HepG2 (cell line): ENCODE results near the gene HMCN1.

ENCODE experiments used
- BHLHE40 ChIP-seq: IDR thresholded peaks from 2 replicates; pipeline ENCODE4 v1.6.1; 2011; ENCODE audit warnings: low read length, improper control_type of control experiment
- HES4 ChIP-seq: sonication (generic); formaldehyde crosslinking; IDR thresholded peaks from 2 replicates; pipeline ENCODE4 v1.9.0; 2021; ENCODE audit warnings: mild to moderate bottlenecking, missing genetic modification reagents, borderline replicate concordance
- KLF6 ChIP-seq: IDR thresholded peaks from 2 replicates; pipeline ENCODE4 v1.8.0; 2016; ENCODE audit warnings: missing biosample characterization, missing genetic modification reagents
- NFYB ChIP-seq: sonication (generic); formaldehyde crosslinking; IDR thresholded peaks from 2 replicates; pipeline ENCODE4 v1.4.0; 2020; ENCODE audit warnings: missing genetic modification reagents
- NR2F1 ChIP-seq, 2 experiments: fragments of 450-650 bp in 1 of 2; formaldehyde crosslinking in 1 of 2; IDR thresholded peaks; 2 replicates each; pipeline versions ENCODE4 v1.5.0 to v1.6.1; 2016 to 2020; ENCODE audit warnings: mild to moderate bottlenecking in 1 of 2, missing compliant biosample characterization in 1 of 2, missing genetic modification reagents in 1 of 2, moderate library complexity in 1 of 2
- POLR2A ChIP-seq, 2 experiments: IDR thresholded peaks; 2 replicates each; pipeline ENCODE4 v1.6.1; 2011; ENCODE audit warnings: low read depth in 2 of 2, low read length in 2 of 2, mild to moderate bottlenecking in 1 of 2, moderate library complexity in 1 of 2; ENCODE audit not compliant: insufficient read depth in 1 of 2
- RFX1 ChIP-seq: fragments of 450-650 bp; IDR thresholded peaks from 2 replicates; pipeline ENCODE4 v1.6.1; 2017
- TBL1XR1 ChIP-seq: fragments of 150-350 bp; IDR thresholded peaks from 2 replicates; pipeline ENCODE4 v1.6.1; 2014; ENCODE audit warnings: borderline replicate concordance, low read length; ENCODE audit not compliant: partially characterized antibody
- ZNF274 ChIP-seq: sonication (generic); formaldehyde crosslinking; IDR thresholded peaks from 2 replicates; pipeline ENCODE4 v1.5.1; 2020; ENCODE audit warnings: mild to moderate bottlenecking, missing genetic modification reagents
- TF ChIP-seq, protein P1 (sequence below): sonication (generic); formaldehyde crosslinking; IDR thresholded peaks from 2 replicates; pipeline ENCODE4 v1.4.0; 2020; ENCODE audit warnings: missing genetic modification reagents
- TF ChIP-seq, protein P2 (sequence below): sonication (generic); formaldehyde crosslinking; IDR thresholded peaks from 2 replicates; pipeline ENCODE4 v1.8.1; 2022; ENCODE audit warnings: mild to moderate bottlenecking, missing genetic modification reagents
- TF ChIP-seq, protein P3 (sequence below): sonication (generic); formaldehyde crosslinking; IDR thresholded peaks from 2 replicates; pipeline ENCODE4 v1.5.0; 2020; ENCODE audit warnings: mild to moderate bottlenecking, missing genetic modification reagents, moderate library complexity

DNA sequence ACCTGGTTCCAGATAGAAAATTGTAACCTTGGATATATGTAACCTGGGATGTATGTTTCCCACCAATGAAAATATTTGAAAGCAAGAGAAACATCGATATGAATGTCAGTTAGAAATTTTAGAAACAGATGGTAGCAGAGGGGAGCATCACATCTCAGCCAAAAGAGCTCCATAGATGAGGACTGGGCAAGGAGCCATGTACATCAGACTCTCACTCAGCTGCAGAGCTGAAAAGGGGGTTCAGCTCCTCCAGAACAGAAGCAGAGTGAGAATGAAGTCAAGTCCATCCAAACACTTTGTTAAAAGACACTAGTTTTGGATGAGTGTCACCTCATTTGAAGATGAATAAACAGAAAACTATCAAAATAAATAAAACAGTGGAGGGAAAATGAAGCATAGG, 202.4 kb downstream of the HMCN1 start:
- TF ChIP-seq, protein P1, sequence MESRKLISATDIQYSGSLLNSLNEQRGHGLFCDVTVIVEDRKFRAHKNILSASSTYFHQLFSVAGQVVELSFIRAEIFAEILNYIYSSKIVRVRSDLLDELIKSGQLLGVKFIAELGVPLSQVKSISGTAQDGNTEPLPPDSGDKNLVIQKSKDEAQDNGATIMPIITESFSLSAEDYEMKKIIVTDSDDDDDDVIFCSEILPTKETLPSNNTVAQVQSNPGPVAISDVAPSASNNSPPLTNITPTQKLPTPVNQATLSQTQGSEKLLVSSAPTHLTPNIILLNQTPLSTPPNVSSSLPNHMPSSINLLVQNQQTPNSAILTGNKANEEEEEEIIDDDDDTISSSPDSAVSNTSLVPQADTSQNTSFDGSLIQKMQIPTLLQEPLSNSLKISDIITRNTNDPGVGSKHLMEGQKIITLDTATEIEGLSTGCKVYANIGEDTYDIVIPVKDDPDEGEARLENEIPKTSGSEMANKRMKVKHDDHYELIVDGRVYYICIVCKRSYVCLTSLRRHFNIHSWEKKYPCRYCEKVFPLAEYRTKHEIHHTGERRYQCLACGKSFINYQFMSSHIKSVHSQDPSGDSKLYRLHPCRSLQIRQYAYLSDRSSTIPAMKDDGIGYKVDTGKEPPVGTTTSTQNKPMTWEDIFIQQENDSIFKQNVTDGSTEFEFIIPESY (CRISPR knock-in tag) = no peak
- TF ChIP-seq, protein P2, sequence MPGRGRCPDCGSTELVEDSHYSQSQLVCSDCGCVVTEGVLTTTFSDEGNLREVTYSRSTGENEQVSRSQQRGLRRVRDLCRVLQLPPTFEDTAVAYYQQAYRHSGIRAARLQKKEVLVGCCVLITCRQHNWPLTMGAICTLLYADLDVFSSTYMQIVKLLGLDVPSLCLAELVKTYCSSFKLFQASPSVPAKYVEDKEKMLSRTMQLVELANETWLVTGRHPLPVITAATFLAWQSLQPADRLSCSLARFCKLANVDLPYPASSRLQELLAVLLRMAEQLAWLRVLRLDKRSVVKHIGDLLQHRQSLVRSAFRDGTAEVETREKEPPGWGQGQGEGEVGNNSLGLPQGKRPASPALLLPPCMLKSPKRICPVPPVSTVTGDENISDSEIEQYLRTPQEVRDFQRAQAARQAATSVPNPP (CRISPR knock-in tag) = no peak
- TF ChIP-seq NFYB (CRISPR knock-in tag) (no peak), NR2F1 (CRISPR knock-in tag; IDR thresholded peaks at IDR 0.05) (no peak), KLF6 (CRISPR knock-in tag) (no peak), HES4 (CRISPR knock-in tag) (no peak), RFX1 (no peak), POLR2A (IDR thresholded peaks at IDR 0.05; ENCODE audit: insufficient read depth in 1 of 2, low read depth in 2 of 2, low read length in 2 of 2) (no peak), TBL1XR1 (no peak), ZNF274 (CRISPR knock-in tag) (no peak), BHLHE40 (no peak)
- TF ChIP-seq, protein P3, sequence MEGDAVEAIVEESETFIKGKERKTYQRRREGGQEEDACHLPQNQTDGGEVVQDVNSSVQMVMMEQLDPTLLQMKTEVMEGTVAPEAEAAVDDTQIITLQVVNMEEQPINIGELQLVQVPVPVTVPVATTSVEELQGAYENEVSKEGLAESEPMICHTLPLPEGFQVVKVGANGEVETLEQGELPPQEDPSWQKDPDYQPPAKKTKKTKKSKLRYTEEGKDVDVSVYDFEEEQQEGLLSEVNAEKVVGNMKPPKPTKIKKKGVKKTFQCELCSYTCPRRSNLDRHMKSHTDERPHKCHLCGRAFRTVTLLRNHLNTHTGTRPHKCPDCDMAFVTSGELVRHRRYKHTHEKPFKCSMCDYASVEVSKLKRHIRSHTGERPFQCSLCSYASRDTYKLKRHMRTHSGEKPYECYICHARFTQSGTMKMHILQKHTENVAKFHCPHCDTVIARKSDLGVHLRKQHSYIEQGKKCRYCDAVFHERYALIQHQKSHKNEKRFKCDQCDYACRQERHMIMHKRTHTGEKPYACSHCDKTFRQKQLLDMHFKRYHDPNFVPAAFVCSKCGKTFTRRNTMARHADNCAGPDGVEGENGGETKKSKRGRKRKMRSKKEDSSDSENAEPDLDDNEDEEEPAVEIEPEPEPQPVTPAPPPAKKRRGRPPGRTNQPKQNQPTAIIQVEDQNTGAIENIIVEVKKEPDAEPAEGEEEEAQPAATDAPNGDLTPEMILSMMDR (CRISPR knock-in tag) = no peak
